CD4-positive, alpha-beta T cell treated with Interferon gamma for 1 hour (primary cell): ENCODE results near the gene RNF227.
A peak's percentile ranks its signal among the peaks of the same experiment; 100 is the strongest.
"Not testable (repeated sequence)": the region's sequence is repeated elsewhere in the genome, so short reads cannot be mapped to it uniquely, and the experiment has no call there.

Source experiments
- DNase-seq: peaks from one replicate; pipeline ENCODE4 v3.0.0-alpha.2; 2020

RNF227 gene

DNA sequence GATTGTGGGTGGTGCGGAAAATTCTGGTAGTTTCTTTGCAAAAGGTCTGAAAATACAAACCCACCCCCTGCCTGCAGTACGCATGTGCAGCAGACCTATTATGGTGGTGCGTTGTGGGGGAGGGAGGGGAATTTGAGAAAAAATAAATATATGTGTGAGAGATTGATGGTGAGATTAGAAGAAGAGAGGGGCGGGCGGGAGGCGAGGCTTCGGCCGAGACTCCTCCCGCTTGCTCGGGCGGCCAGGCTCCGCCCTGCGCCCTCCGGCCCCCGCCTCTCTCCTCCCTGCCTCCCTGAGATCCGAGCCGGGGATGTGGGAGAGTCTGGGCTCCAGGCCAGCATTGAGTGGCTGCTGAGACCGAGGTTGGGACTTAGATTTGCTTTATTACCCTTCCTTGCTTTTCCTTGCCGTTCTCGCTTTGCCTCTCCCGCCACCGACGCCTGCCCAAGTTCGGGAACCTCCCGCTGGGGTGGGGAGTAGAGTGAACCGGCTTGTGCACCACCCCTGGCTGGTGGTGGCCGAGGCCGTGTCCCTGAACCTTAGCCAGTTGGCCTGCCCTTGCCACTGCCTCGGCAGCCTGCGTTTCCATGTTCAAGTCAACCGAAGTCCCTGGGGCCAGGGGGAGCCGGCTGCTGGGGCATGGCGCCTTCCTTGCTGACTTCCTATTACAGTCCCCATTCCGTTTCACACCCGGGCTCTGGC is 28.5 kb downstream of the RNF227 start:
- DNase-seq, result peak; percentile 94

DNA sequence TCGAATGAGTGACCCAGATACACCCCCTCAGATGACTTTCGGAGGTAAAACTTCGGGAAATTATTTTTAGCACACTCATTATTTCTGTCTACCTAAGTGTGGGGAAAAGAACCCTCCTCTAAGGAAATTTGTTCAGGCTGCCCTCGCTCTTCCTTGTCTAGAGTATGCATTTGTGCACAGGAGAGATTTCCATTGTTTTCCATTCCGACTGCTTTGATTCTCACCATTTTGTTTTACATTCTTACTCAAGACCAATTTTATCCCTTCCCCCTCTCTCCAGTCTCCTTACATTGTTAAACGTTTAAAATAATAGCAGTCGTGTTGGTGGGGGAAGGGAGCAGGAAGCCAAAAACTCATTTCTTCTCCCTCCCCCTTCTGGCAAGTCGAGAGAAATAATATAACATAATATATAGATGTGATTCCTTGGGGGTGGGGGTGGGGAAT is 29.0 kb downstream of the RNF227 start:
- no peak for DNase-seq

DNA sequence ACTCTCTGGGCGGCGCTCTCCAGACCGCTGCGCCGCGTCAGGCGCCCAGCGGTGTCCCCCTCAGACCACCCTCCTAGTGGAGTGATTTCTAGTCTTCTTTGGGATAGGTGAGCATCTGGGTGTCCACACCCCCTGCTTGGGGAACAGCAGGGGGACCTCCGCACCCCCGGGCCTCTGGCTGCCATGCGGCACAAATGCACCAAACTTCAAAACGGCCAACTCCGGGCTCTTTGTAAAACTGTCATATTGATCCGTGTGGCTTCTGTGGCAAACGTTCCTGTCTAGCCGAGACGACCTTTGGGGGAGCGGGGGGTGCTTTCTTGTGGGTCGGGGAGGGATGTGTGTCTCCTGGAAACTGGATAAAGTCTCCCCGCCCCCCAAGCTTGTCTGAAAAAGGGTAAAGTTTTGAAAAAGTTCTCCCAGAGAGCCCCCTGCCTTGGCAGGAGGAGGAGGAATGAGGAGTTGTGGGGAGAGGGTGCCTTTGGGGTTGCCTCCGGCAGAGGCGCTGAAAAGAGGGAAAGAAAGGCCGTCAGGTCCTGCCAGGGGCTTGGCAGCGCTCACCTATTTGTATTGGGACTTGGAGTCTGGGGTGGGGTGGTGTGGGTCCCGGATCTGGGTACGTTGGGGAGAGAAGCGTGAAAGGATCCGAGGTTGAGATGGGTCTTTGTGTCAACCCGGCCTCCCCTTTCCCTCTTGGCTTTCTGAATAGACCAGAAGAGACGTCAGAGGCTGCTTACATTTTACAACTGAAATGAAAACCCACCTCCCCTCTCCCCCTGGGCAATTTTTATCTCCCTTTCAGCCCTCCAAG is 29.7 kb downstream of the RNF227 start:
- DNase-seq, result peak; percentile 69

DNA sequence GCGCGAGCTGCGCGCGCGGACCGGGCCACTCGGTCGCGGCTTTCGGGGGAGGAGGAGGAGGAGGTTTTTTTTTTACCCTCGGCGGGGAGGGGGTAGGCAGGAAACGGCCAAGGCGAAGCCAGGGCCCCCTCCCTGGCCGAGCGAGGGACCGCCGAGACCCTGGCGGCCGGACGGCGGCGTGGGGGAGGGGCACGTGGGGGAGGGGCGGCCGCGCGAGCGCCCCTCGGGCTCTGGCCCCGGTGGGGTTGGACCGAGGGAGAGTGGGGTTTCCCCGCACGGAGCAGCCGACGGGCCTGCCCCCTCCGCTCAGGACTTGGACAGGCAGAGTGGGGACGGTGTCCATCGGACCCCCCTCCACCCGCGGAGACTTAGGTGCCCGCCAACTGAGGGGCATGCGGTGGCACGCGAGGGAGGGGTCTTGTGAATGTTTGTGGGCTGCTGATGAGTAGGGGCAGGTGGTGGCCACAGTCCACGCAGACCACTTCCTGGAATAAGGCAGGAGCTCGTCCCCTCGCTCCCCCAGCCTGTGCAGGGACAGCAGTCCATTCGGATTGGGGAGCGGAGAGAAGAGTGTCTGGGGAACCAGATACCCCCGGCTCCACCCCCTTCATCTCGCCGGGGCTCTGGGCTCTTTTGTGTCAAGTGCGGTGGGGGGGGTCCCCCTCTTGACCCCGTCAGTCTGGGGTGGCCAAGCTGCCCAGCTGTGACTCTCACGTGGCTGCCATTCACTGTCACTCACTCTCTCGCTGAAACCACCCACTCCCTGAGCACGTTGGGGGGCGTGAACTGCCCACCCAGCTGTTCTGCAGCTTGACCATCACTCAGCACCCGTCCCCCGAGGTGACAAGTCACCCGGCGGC is 30.5 kb downstream of the RNF227 start:
- DNase-seq, result peak; percentile 60

DNA sequence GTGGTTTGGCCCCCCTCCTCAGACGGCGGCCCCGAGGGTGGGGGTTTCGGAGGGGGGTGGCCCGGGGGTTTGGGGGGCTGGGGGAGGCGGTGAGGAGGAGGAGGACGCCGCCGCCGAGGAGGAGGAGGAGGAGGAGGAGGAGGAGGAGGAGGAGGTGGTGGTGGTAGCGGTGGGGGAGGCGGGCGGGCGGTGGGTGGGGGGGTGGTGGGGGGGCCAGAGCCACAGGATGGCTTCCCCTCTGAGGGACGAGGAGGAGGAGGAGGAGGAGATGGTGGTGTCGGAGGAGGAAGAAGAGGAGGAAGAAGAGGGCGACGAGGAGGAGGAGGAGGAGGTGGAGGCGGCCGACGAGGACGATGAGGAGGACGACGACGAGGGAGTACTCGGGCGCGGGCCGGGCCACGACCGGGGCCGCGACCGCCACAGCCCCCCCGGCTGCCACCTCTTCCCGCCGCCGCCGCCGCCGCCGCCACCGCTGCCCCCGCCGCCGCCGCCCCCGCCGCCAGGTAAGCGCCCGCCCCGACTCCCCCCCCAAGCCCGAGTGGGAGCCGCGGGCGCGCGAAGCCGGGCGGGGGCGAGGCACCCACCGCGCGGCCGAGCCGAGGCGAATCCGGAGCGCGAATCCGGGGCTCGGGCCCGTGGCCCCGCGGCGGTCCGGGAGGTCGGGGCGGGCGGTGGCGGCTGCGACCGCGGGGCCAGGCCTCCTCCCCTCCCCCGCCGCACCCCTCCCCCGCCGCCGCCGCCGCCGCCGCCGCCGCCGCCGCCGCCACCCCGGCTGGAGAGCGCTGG is 31.3 kb downstream of the RNF227 start:
- DNase-seq, result peak; percentile 51

DNA sequence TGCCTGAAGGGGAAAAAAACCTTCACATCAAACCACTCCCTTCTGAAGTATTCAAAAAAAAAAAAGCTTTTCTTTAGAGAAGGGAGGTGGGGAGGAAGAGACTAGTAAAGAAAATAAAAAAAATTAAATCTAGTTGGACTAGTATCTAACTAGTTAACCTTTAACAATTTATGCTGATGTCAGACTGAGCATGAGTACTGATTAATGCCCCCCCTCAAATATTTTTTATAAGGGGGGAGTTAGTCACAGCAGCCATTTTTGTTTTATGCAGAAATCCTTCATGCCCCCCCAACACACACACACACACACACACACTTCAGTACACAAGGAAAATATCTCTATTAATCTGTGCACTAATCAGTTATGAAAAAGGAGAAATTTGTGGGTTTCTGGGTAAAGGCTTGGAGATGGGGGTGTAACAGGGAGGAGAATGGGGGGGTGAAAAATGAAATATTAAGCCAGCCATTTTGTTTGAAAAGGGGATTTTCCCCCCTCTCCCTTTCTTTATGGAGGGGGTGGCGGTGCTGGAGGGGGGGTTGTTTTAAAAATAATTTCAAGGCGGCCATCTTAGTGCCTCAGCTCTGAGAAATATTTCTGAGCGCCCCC is 32.2 kb downstream of the RNF227 start:
- peak; percentile 46 for DNase-seq

DNA sequence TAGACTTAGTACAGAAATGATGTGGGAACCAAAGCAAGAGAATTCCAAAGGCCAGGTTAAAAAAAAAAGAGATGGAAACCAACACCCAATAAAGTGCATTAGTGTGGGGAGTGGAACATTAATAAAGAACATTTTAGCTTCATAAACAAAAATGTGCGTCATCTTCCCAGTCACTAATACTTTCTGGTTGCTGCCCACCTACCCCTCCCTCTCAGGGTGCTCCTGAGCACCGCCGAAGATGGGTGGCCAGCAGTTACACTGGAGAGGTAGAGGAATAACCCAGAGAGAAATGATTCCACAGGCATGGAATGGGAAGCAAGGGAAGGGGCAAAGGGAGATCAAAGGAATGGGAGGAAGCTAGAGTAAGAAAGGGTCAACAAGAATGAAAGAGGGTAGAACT is 33.5 kb downstream of the RNF227 start:
- DNase-seq, result no peak

DNA sequence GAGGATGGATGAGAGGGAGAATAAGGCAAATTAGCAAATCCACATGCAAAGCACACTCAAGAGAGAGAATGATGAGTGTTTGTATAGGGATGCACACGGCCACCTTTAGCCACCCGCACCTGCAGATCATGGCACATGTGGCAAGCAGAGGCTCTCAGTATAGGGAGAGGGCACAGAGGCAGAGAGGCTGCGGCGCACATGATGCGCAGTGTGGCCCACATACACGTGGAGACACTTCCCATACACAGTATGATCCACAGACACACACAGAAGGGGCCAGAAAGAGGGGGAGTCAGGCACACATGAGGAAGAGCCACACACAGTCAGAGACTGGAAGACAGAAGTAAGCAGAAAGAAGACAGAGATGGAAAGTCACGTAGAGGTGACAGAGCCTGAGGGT is 34.0 kb downstream of the RNF227 start:
- DNase-seq, result no peak

DNA sequence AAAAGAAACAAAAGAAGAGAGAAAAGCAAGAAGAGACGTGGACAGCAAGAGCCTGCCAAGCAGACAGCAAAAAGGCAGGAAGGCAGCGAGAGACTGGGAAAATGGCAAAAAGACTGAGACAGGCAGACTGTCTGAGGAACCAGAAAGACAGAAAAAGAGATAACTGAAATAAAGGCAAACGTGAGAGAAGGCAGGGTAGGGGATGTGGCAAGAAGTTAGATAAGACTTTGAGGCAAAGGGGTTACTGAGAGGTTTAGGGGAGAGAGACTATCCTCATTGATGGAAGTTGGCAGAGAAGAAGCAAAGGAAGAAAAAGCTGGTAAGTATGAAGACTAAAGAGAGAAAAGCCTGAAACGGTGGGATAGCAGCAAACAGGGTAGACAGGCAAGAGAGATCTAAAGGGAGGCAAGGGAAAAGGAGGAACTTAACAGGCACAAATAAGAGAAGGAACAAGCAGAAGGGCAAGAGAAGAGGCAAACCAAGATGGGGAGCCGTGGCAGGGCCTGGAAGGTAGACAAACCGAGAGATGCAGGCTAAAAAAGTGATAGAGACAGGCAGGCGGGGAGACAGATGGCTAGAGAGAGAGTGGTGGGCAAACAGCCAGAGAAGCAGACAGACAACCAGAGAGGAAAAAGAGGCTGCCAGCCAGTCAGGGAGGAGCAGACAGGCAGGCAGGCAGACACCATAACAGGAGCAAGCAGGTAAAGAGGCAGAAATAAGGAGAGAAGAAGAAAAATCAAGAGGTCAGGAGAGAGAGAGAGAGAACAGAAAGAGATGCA is 34.6 kb downstream of the RNF227 start:
- DNase-seq, result no peak

DNA sequence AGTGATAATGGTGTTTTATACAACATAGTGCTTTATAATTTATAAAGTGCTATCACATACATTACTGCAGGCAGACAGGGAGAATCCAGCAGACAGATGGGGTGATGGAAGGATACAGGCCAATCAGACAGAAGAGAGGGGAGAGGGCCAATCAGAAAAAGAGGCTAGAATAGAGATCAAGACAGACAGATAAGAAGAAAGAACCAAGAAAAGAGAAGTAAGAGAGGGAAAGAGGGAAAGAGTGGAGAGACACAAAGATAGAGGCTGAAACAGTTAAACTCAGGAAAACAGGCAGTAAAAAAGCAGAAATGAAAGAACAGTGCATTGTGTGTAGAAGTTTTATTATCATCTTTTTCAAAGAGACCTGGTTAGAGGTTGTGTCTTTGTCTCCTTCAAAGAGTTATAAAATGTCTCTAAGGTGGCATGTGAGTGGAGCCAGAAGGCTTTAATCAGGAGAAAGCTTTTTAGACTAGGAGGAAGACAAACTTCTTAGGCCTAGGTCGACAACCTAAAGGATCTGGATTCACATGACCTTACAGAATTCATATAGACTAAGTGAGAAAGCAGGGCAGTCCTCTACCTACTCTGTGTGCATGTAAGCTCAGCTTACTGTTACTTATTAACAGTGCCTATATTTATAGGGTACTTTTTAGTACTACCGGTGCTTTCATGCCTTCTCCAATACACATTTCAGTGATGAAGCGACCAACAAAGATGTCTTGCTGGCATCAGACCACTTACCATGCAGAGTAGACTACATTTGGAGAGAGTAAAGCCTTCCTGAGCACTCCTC is 35.8 kb downstream of the RNF227 start:
- no peak for DNase-seq

DNA sequence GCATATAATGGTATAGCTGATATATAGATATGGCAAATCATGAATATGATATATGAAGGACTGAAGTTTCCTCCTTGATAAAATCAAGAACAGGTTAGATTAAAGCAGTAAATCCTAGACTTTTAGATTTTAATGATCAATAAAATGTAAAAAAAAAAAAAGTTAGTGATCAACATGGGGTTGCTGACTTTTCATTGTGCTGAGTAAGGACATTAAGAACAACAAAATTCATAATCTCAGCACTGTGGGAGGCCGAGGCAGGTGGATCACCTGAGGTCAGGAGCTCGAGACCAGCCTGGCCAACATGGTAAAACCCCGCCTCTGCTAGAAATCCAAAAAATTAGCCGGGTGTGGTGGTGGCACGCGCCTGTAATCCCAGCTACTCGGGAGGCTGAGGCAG is 37.9 kb downstream of the RNF227 start:
- no peak for DNase-seq

DNA sequence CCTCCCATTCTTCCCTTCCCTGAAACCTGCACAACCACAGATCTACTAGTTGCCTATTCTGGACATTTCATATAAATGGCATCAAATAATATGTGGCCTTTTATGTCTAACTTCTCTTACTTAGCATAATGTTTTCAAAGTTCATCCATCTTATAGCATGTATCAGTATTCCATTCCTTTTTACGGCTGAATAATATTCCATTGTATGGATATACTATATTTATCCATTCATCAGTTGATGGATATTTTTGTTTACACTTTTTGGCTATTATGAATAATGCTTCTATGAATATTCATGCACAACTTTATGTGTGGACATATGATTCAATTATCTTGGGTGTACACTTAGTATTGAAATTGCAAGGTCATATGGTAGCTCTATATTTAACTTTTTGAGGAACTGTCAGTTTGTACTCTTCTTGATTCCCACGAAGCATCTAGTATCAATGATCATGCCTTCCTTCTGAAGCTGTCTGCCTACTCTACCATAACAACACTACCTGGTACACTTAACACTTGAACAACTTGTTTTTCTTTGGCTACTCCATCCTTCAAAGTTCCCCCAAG is 40.2 kb downstream of the RNF227 start:
- no peak for DNase-seq

DNA sequence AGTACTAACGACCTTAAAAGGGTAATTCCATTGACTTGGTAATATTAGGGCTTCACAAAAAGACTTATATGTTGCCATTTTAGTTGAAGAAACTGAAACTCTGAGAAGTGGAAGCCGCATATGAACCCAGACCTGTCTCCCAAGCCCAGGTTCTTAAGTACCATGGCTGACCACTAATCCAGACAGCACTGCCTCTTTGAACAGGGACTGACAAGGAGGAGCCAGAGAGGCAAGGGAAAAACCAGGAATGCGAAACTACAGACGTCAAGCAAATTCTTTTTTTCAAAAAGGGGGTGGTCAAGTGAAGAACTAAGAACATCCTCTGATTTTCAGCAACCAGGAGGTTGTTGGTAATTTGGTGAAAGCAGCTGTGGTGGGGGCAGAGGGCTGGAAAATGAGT is 43.0 kb downstream of the RNF227 start:
- DNase-seq, result no peak

DNA sequence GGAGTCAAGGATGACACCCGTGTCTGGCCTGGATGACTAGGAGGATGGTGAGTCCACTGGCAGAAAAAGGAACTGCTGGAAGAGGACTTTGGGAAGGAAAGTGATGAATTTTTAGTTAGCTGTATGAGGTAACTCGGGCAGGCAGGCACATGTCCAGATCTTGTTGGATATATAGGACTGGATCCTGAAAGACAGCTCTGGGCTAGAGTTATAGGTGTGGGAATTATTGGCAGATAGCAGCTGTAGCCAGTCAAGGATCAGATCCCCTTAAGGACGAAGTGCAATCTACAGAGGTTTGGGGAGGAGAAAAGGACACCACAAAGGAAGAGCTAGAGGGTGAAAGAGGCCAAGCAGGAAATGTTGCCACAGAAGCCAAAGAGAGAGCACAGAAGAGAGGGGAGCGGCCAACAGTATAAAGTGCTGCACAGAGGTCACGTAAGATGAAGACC is 48.2 kb downstream of the RNF227 start:
- DNase-seq, result no peak

DNA sequence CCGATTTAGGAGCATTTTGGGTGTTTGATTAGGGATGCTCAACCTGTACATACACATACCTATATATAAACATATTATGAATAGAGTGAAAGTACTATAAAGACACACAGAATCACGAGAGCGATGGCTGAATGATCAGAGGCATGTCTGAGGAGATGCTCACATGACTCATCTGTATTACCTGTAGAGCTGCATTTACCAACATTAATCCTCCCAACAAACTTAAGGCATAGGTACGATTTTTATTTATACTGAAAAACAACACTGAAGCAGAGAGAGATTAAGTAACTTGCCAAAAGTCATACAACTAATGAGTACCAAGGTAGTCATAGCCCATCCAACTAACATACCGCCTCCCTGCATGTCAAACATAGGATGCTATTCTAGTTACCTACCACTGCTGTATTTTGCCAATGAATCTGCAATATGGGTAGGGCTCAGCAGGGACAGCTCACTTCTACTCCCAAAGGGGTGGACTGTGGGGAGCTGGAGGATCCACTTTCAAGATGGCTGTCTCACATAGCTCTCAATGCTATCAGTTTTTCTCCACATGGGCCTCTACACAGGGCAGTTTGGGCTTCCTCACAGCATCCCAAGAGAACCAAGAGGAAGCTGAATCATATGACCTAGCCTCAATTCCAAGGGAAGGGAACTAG is 51.0 kb downstream of the RNF227 start:
- DNase-seq, result no peak

DNA sequence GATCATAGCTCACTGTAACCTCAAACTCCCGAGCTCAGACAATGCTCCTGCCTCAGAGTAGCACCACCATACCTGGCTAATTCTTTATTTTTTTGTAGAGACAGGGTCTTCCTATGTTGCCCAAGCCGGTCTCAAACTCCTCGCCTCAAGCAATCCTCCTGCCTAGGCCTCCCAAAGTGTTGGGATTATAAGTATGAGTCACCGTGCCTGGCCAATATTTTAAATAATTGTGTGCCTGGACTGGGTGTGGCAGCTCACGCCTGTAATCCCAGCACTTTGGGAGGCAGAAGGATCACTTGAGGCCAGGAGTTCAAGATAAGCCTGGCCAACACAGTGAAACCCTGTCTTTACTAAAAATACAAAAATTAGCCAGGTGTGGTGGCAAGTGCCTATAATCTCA is 51.7 kb downstream of the RNF227 start:
- DNase-seq, result not testable (repeated sequence)
